ENCODE measurements around the gene ADD1.
"Not testable (repeated sequence)": the region's sequence is repeated elsewhere in the genome, so short reads cannot be mapped to it uniquely, and the experiment has no call there.

Gene ADD1

DNA sequence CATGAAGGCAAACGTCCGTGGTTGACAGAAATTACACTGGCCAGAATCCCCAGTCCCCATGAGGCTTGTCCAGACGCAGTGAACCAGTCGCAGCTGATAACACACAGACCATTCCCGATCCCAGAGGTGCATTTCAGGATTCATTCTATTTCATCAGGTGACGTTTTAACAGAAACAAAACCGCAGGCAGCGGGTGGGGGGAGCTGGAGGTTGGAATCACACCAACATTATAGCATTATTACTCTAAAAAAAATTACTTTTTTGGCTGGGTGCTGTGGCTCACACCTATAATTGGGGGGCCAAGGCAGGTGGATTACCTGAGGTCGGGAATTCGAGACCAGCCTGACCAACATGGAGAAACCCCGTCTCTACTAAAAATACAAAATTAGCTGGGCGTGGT lies 94.3 kb downstream of the ADD1 start:
- no peak for DNase-seq

DNA sequence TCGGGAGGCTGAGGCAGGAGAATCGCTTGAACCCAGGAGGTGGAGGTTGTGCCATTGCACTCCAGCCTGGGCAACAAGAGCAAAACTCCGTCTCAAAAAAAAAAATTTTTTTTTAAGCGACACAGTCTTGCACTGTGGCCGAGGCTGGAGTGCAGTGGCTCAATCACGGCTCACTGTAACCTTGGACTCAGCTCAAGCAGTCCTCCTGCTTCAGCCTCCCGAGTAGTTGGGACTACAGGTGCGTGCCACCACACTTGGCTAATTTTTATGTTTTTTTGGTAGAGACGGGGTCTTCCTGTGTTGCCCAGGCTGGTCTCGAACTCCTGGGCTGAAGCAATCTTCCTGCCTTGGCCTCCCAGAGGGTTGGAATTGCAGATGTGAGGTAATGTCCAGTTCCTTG lies 94.8 kb downstream of the ADD1 start:
- not testable (repeated sequence) for DNase-seq

DNA sequence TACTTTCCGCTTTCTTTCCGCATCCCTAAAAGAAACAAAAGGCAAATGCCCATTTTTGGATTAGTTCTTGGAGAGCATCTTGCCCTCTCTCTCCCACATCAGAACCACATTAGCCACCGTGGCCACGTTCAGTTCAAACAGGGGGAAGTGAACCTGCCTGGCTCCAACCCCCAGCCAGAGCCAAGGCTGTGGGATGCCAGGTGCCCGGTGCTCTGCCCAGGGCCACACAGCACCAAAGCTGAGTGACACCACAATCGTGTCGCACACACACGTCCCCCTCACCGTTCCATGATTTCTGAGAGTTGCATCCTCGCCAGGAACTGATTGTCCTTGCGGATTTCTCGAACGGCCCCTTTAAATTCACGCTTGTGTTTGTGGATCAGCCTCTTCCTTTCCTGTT lies 95.3 kb downstream of the ADD1 start:
- DNase-seq, result no peak

DNA sequence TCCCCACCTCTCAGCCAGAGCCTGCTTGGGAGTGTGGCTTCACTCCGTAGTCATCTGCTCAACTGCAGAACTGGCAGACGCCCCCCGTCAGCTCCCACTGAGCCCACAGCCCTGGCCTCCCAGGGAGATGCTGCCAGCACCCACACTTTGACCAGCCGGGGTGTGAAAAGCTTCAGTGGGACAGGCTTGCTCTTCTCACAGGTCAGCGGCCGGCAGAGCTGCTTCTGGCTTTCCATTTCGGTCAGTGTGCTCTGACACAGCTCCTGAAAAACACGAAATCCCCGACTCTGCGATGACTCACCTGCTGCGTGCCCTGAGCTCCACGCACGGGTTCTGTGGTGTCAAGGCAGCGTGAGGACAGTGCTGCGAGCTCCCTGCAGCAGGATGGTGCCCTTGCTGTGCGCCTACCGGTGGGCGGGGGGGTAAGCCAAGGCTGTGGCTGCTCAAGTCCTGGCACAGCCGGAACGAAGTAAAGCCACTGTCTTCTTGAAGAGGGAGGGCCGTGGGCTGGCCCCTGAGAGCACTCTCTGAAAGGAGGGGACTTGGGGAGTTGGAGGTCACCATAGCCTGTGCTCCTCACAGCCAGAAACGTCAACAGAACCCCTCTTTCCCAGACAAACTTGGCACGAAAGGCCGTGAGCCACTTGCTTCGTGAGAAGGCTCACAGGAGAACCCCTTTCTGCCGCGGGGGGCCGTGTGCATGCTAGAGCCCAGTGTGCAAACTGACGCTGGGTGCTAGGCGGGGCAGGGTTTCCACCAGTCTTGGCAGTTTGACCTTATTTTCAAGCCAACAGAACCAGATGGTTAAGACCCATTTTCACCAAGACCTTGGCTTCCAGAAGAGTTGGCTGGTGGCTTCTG lies 96.0 kb downstream of the ADD1 start:
- no peak for DNase-seq

DNA sequence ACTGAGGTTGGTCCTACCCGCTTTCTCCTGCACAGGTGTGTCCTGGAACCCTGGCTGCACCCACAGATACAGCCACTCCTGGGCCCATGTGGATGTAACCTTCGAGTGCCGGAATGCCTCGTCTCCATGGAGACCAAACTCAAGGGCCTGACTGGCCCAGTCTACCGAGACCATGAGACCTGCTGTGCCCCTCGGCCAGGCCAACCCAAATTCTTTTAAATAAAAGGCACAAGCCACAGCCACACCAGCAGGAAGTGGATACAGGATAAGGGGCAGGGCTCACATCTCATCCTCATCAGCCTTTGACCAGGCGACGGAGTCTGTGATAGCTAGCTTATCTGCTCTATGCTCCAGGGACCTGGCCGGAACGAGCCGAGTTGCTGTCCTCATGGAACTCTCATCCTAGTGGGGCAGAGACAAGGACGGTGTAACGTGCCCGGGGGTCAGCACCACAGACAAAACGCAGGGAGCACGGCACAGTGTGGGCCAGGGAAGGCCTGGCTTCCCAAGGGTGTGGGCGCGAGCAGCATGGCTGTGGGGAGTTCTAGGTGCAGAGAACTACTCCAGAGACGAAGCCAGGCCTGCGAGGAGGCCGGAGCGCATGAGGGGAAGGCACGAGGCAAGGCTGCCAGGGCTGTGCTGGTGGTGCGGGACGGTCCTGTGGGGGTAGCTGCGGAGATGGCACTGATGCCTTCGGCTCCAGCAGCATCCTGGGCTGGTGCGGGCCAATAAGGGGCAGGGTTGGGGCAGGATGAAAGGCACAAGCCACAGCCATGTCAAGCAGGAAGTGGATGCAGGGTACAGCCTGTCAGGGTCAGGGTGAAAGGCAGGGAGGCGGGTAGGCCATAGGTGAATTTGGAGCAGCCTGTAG lies 96.9 kb downstream of the ADD1 start:
- DNase-seq, result no peak

DNA sequence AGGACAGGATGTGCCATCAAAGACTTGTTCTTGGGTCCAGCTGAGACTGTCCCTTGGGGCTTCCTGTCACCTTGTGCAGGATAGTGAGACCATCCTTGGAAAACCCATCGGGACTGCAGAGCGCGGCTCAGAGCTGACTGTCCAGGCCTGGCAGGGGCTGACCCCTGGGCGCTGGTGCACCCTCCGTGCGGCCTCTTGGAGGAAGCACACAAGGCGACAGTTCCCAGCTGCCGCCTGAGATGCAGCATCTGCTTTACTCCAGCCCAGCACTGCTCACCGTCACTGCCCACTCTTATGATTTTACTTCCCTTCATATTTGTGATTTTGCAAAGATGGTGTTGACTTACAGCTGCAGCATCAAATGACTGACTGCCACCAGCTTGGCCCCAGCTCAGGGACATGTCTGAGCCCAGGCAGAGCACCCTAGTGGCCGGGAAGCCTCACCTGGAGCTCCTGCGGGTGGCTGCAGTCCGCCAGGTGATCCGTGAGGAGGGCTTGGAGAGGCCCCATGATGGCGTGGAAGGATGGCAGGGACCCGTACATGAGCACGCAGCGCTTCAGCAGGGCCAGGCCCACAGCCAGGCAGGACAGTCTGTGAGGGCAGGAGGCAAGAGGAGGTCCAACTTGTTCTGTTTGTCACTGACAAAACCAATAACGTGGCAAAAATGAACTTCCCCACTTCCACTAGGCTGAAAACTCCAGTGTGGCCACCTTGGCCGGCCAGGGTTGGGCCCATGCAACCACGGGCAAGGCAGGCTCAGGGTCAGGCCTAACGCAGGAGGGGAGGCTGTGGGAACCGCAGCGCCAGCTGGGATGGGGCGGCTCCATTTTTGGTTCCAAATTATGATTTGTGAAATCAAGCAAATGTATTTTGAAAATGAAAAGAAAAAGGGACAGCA lies 97.7 kb downstream of the ADD1 start:
- no peak for DNase-seq

DNA sequence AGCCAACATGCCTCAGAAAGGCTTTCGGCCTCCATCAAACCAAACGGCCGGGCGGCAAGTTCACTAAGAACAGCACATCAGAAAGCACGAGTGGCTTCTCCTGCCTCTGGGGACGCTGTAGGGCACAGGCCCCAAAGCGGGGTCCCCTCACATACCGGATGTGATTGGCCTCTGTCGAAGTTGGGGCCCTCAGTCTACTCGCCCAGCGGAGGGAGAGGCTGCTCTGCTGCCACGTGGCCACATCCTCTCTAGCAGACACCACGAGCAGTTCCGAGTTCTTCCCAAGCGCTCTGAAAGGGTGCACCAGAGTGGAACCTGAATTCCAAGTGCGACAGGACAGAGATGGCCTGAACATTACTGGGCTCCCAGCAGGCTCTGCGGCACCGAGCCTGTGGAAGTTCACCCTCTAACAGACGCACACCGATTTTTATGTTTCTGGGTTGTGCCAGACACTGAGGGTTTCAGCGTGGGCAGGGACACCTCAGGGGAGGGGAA lies 98.4 kb downstream of the ADD1 start:
- DNase-seq, result no peak

DNA sequence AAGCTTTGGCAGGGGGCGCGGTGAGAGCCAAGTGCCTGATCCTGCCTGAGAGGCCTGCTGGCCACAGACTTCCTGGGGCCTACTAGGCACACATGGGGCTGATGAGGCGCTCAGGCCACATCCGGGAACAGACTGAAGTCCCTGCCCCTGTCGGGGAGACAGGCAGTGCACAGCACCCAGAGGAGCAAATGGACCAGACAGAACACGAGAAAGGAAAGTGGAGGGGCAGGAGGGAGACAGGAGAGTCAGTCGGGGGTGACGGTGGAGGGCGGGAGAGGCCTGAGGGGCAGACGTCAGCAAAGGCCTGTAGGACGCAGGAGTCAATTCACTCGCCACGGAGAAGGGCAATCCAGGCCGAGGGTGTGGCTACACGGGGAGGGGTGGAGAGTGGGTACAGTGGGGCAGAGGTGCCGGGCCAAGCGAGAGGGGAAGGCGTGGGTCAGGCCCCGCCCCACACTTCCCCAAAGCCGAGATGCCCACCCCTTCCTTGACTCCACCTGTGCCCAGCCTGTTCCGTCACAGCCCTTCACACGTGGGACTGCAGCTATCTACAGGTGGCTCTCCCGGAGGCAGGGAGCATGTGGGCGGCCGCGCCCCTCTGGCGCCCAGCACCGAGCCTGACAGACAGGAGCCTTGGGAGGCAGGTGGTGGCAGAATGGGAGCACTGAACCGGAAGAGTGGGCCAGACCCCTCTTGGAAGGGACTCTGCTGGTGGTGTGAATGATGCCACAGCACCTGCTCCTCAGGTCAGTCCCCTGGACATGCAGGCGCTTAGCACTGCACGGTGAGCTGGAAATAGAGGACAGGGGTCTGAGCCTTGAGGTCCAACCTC lies 99.1 kb downstream of the ADD1 start:
- no peak for DNase-seq

DNA sequence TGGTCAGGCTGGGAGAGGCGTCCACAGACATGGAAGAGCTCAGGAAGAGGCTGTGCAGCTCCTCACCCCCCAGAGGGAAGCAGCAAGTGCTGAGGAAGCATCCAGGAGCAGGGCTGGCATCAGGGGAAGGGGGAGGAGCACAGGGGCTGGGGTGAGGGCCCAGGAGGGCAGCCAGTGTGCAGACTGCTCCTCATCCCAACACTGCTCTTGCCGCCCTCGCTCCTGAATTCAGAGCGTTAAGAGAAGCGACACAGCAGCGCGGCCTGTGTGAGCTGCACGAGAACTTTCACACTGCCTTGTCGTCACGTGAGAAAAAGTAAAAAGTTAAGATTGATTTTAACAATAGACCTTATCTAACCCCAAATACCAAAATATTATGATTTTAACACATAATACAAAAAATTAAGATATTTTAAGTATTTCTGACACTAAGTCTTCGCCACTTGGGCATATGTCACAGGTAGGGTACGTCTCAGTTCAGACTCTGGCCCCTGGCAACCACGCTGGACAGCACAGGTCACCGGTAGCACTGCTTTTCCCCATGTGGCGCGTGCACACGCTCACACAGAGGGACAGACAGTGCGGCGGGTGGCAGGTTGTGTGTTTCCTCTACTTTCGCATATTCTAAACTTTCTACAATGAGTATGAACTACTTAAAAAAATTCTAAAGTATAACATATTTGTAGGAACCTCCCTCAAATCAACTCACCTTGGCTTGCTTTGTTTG lies 99.9 kb downstream of the ADD1 start:
- no peak for DNase-seq

DNA sequence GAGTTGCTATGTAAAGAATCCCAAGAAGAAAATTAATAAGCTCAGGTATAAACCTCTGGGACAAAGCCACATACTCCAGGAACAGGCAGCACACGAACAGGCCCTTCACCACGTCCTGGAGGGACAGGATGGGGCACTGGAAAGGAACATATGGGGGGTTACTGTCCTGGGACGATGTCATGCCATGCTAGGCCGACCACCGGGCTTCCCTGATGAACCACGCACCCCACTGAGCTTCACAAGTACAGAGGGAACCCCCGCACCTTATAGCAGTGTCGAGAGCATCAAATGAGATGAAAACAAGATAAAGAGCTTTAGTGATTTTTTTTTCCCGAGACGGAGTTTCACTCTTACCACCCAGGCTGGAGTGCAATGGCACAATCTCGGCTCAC lies 100.4 kb downstream of the ADD1 start:
- DNase-seq, result no peak

DNA sequence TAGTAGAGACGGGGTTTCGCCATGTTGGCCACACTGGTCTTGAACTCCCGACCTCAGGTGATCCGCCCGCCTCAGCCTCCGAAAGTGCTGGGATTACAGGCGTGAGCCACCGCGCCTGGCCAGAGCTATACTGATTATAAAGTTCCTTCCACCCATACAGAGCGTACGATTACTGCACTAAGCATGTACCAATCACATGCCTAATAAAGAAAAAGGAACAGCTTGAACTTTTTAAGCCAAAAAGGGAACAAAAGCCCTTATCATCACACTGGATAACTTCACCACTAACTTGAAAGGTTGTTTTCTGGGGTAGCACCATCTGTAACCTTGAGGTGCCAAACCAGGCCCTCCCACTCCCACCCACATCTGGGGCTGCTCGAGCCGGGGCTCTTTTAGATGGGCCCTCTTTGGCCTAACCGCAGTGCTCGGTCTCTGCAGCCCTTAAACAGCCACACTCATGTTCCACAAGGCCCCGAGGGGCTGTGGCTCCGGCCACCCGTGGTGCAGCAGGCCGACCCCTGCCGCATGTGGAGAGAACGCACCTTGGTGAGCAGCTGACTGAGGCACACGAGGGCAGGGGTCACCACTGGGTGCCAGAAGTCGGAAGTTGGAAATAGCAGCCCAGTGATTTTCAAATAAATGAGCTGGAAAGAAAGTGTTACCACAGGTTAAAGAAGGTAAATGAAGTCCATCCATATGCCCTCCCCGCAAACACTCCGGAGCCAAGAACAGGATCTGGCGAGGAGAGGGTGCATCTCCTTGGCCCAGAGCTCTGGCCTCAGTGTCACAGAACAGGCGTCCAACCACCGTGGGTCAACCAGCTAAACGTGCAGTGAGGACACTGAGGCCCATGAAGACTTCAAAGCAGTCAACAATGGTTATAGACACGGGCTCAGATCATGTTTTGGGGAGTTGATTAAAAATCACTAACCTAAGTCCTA lies 101.2 kb downstream of the ADD1 start:
- no peak for DNase-seq

DNA sequence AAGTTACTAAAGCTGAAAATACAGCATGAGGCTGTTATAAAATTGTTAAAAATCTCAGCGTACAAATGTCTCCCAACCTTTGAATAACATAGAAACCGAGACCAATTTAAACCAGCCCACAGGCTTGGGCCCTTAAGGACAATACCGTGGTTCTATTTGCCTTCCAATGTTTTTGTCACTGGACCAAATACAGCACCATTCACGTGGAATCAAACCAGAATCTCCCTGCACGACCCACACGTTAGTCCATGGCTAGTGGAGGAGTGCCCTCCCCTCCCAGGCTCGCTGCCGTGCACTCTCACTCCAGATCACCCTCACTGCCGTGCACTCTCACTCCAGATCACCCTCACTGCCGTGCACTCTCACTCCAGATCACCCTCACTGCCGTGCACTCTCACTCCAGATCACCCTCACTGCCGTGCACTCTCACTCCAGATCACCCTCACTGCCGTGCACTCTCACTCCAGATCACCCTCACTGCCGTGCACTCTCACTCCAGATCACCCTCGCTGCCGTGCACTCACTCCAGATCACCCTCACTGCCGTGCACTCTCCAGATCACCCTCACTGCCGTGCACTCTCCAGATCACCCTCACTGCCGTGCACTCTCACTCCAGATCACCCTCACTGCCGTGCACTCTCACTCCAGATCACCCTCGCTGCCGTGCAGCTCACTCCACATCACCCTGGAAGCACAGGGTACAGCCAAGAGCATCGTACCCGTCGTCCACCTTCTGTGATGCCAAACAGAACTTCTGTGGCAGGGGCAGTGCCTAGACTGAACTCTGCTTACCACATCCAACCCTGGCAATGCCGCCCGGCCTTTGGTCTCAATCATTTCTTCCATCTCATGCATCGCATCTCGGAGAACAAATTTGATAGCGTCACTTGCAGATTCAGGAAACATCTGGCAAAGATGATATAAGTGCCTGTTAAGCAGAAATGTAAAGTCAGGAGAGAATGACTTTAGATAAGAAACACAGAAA lies 102.3 kb downstream of the ADD1 start:
- not testable (repeated sequence) for DNase-seq

DNA sequence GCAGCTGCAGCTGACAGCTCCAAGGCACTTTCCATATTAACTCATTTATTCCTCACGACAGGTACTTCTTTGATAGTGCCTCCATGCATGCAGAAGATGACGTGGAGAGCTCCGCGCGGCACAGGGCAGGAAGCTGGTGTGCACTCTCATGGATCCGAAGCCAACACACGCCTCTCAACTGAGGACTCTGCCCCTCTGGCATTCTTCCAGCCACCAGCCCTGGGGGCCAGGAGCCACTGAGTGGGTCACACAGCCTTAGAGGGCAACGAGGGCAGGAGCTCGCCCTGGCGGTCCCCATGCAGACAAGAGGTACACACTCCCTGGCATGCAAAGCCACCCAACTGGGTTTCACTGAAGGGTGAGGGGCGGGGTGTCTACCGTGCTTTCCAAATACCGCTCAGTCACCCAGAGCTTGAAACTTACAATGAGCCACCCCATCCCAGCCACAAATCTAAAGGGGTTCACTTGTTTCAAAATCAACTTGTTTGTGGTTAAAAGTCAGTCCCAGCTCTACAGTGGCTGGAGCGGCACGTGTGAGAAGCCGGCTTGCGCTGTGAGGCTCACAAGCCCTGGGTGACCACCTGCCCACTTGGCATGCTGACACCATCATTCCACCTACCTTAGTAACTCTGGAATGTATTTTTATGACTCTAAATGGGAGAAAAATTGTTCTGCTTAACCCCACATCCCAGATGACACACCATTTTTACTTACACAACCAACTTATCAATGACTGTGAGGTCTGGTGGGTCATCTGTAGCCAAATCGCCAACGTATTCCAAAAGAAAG lies 103.4 kb downstream of the ADD1 start:
- DNase-seq, result no peak

DNA sequence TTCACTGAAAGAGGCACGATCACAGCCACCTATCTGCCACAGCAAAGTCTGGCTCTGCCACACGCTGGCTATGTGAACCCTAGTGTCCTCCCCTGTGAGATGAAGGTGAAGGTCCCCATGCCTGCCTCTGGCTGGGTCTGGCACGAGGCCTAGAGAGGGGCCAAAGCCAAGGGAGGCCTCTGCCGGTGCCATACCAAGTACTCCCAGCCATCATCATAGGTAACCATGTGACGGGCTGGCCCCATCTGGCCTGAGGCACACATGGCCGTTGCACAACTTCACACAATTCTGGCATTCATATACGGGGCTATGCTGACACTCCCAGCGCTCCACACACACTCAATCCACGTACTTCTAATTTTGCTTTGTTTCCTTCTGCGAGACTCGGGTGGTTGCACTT lies 104.3 kb downstream of the ADD1 start:
- DNase-seq, result no peak

DNA sequence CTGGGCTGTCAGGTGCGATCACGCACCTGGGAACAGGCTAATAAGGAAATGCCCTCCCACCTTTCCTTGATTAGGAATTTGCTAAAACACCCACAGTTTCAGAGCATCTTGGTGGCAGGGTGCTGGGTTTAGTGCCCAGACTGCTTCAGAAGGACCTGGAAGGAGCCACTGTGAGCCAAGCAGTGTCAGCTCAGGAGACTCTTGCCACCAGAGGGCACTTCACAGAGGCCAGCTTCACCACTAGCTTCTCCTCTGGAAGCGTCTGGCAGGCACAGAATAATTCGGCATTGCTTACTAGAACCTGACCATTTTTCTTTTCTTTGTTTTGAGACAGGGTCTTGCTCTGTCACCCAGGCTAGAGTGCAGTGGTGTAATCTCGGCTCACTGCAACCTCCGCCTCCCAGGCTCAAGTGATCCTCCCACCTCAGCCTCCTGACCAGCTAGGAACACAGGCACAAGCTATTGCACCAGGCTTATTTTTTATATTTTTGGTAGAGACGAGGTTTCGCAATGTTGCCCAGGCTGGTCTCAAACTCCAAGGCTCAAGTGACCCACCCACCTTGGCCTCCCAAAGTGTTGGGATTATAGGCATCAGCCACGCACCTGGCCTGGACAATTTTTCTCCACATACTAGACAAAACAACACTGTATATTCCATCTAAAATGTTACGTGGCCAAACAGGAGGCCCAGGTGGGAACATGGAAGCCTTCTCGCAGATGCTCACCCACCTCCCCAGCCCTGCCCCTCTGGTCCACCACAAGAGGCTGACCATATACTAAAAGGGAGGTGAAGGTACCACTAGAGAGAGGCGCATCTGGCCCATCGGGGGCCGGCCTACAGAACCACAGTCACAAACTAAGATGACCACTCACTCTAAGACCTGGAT lies 105.5 kb downstream of the ADD1 start:
- no peak for DNase-seq

DNA sequence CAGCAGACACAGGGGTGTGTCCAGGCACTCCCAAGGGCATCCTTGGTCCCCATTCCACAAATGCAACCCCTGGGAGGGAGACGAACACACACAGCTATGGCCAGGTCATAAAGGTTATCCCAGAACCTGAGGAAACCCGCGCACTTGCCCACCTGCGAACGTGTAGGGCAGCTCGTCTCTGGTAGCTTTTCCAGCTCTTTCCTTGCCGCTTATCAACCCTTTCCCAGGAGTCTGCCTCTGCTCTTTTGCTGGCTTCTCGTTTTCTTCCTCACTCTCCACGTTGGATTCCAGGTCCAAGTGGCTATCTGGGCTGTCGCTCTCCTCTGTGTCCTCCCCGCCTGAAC lies 106.1 kb downstream of the ADD1 start:
- DNase-seq, result no peak

All from activated CD4-positive, alpha-beta T cell treated with anti-CD3 and anti-CD28 coated beads for 1 hour (primary cell).